B cell (primary cell): ENCODE measurements around the gene SPATA12. TPM values are rescaled to one million over a fixed set of nuclear protein-coding genes. Genes with fewer than 3 reads are reported as not detected.

Source experiments
- ATAC-seq: fragments of 200-7000 bp; cut with Tn5 transposase; one replicate; pipeline ENCODE4 v1.10.0; 2021; ENCODE audit warnings: low read depth, mild to moderate bottlenecking, moderate number of reproducible peaks, moderate library complexity
- CTCF ChIA-PET: fragments of 350-600 bp; sonication (Branson Sonifier 250); formaldehyde crosslinking; loops from one replicate; lab custom pipeline; 2021; ENCODE audit warnings: antibody characterized with exemption, inconsistent platforms; lab: Charles Lee
- POLR2A ChIA-PET: fragments of 350-600 bp; sonication (Branson Sonifier 250); formaldehyde crosslinking; loops from one replicate; lab custom pipeline; 2021; ENCODE audit warnings: antibody characterized with exemption; lab: Charles Lee
- DNase-seq: peaks from one replicate; pipeline ENCODE4 v3.0.0; 2013
- H2AFZ ChIP-seq: 2 replicates; pipeline ENCODE4 v1.6.1; 2012; ENCODE audit warnings: mild to moderate bottlenecking, low read depth, low read length; ENCODE audit not compliant: insufficient read depth, poor library complexity, severe bottlenecking
- H3K27ac ChIP-seq, 2 donors: 1 replicate in 1 of 2; 2 replicates in 1 of 2; pipeline ENCODE4 v1.5.1; 2012 to 2013; ENCODE audit warnings: low read length in 2 of 2, mild to moderate bottlenecking in 2 of 2, moderate library complexity in 1 of 2
- H3K27me3 ChIP-seq, 4 experiments: fragments of 200-600 bp in 1 of 4; sonication (generic) in 1 of 4; replicated peaks in 1 of 4; 1 replicate in 2 of 4; 2 replicates in 2 of 4; pipeline versions ENCODE4 v1.6.1 to v1.7.0; 2013 to 2016; ENCODE audit warnings: low read length in 3 of 4, mild to moderate bottlenecking in 2 of 4, mixed read lengths in 1 of 4, moderate library complexity in 1 of 4; ENCODE audit not compliant: insufficient read depth in 4 of 4, control insufficient read depth in 3 of 4; ENCODE audit errors: control extremely low read depth in 1 of 4
- H3K36me3 ChIP-seq, 2 experiments: replicated peaks in 1 of 2; 1 replicate in 1 of 2; 2 replicates in 1 of 2; pipeline versions ENCODE4 v1.6.1 to v1.7.1; 2013; ENCODE audit warnings: low read length in 1 of 2; ENCODE audit not compliant: insufficient read depth in 2 of 2, control insufficient read depth in 1 of 2; ENCODE audit errors: control extremely low read depth in 1 of 2, extremely low read depth in 1 of 2
- H3K4me1 ChIP-seq, 2 donors: fragments of 200-600 bp in 1 of 2; sonication (generic) in 1 of 2; 1 replicate in 1 of 2; 2 replicates in 1 of 2; pipeline versions ENCODE4 v1.5.1 to v1.6.1; 2013 to 2017; ENCODE audit warnings: low read length in 2 of 2; ENCODE audit not compliant: control insufficient read depth in 2 of 2, insufficient read depth in 2 of 2
- H3K4me2 ChIP-seq: replicated peaks from 2 replicates; pipeline ENCODE3; 2012; ENCODE audit warnings: mild to moderate bottlenecking, low read depth, low read length; ENCODE audit not compliant: poor library complexity, severe bottlenecking
- H3K4me3 ChIP-seq, 5 experiments: fragments of 200-600 bp in 1 of 5; sonication (generic) in 1 of 5; 1 replicate in 3 of 5; 2 replicates in 2 of 5; pipeline versions ENCODE4 v1.5.1 to v1.7.0; 2011 to 2016; ENCODE audit warnings: low read length in 4 of 5, mild to moderate bottlenecking in 4 of 5, low read depth in 2 of 5, control low read depth in 1 of 5, moderate library complexity in 1 of 5; ENCODE audit not compliant: insufficient read depth in 1 of 5; ENCODE audit errors: control extremely low read depth in 1 of 5, extremely low read depth in 1 of 5
- H3K79me2 ChIP-seq: fragments of 200-600 bp; sonication (generic); one replicate; pipeline ENCODE4 v1.6.0; 2016; ENCODE audit warnings: low read length; ENCODE audit not compliant: control insufficient read depth, insufficient read depth
- H3K9ac ChIP-seq: fragments of 200-600 bp; sonication (generic); 2 replicates; pipeline ENCODE4 v1.6.1; 2017; ENCODE audit warnings: mild to moderate bottlenecking, low read length, moderate library complexity
- H3K9me3 ChIP-seq, 3 donors: one replicate each; pipeline versions ENCODE4 v1.6.1 to v1.7.1; 2013; ENCODE audit warnings: low read length in 2 of 3; ENCODE audit not compliant: control insufficient read depth in 2 of 3, insufficient read depth in 1 of 3; ENCODE audit errors: control extremely low read depth in 1 of 3
- H4K20me1 ChIP-seq: 2 replicates; pipeline ENCODE4 v1.6.0; 2012; ENCODE audit warnings: mild to moderate bottlenecking, low read length; ENCODE audit not compliant: insufficient read depth, control insufficient read depth, poor library complexity, severe bottlenecking
- H3K27ac Mint-ChIP-seq: one replicate; pipeline ENCODE4 v1.8.0; 2021; ENCODE audit warnings: mixed read lengths
- H3K27me3 Mint-ChIP-seq: one replicate; pipeline ENCODE4 v1.8.0; 2021; ENCODE audit warnings: mixed read lengths
- H3K4me1 Mint-ChIP-seq: one replicate; pipeline ENCODE4 v1.8.0; 2021; ENCODE audit warnings: mixed read lengths
- H3K4me3 Mint-ChIP-seq: one replicate; pipeline ENCODE4 v1.8.0; 2021; ENCODE audit warnings: mixed read lengths
- H3K9me3 Mint-ChIP-seq: one replicate; pipeline ENCODE4 v1.8.0; 2022; ENCODE audit warnings: mixed read lengths; ENCODE audit not compliant: insufficient read depth
- EZH2 ChIP-seq: IDR thresholded peaks from 2 replicates; pipeline ENCODE4 v1.6.1; 2012; ENCODE audit warnings: borderline replicate concordance, low read depth, mild to moderate bottlenecking, moderate library complexity, low read length; ENCODE audit not compliant: insufficient read depth, poor library complexity, severe bottlenecking
- WGBS: methylation state at CpG from one replicate; pipeline ENCODE4 v1.1.5; 2013; ENCODE audit warnings: missing lambda C conversion rate; ENCODE audit not compliant: insufficient coverage; 5-methylcytosine and 5-hydroxymethylcytosine counted together
- intact Hi-C: fragments of 100-400 bp; cut with micrococcal nuclease; formaldehyde crosslinking; loops from one replicate; pipeline ENCODE4 v1.10.0; 2022
- polyA plus RNA-seq: library from polyadenylated mRNA; depleted of rRNA; stranded (reverse); fragments of >200 nt; gene quantifications from 2 replicates; pipeline ENCODE4 v1.2.3, GENCODE V29; 2012
- total RNA-seq, 2 donors: library from RNA; stranded (reverse); fragments of 120-200 nt in 1 of 2; gene quantifications; 1 replicate in 1 of 2; 2 replicates in 1 of 2; pipeline versions ENCODE4 v1.2.3 to v1.2.4, GENCODE V29; 2013 to 2022
- TF ChIP-seq, protein P1 (sequence below): fragments of 200-600 bp; IDR thresholded peaks from one replicate; pipeline ENCODE4 v1.8.0; 2022; ENCODE audit warnings: antibody characterized with exemption, mild to moderate bottlenecking

The SPATA12 gene
- total and polyA plus RNA-seq, 2 donors (not counting 1 experiment from before 2014, with no cell fraction given), result not detected

DNA sequence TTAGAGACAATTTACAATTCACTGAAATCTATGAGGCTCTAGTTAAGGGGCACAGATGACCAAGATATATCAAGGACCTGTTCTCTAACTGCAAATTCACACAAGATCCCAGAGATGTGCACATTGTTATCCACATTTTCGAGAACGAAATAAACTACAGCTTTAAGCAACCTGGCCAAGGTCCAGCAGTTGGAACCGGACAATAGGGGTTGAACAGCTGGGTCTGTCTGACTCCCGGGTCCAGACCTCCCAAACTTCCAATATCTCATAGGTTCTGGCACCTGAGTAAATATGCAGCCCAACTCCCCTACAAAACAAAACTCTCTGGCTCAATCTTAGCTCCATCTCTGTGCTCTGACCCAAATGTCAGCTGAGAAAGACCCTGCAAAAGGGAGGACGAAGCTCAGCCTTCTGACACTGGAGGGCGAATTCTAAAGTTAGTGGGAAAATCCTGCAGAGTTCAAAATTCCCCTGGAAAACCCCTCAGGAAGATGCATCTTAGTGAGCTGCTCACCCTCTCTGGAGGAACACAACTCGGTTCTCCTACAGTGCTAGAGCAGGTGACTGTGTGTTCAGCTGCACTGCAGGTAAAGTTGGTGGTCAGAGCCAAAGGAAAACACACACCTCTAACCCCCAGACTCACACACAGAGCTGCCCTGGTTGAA, 14.2 kb upstream of the SPATA12 start:
- CTCF ChIA-PET, result interaction anchor here (1.4 to 1.6 kb wide), 2 partner anchors 54 to 58 kb away, joined by 3 to 4 read pairs; no protein-coding TSS in a partner anchor
- Histone ChIP-seq H3K4me1 (no peaks in the 10 kb centered on the region), H3K9me3 (no peaks in the 10 kb centered on the region), H3K9ac (no peak overlapping the region), H3K27me3 (no peaks in the 10 kb centered on the region), H3K79me2 (no peaks in the 10 kb centered on the region), H3K27ac (no peak overlapping the region), H3K36me3 (no peaks in the 10 kb centered on the region), H2AFZ (no peak overlapping the region), H3K4me2 (no peak overlapping the region), H3K4me3 (no peak overlapping the region), H4K20me1 (no peaks in the 10 kb centered on the region)
- Mint-ChIP-seq H3K9me3 (no peaks in the 10 kb centered on the region), H3K4me3 (no peak overlapping the region), H3K27ac (no peak overlapping the region), H3K4me1 (peaks cover 7% of the 10 kb centered on the region), H3K27me3 (peaks cover 28% of the 10 kb centered on the region)
- 78% methylated on average over 7 of the region's 7 CpGs for WGBS
- DNase-seq, result no peak
- no peak for ATAC-seq
- POLR2A ChIA-PET, result no interaction called here
- TF ChIP-seq, protein P1, sequence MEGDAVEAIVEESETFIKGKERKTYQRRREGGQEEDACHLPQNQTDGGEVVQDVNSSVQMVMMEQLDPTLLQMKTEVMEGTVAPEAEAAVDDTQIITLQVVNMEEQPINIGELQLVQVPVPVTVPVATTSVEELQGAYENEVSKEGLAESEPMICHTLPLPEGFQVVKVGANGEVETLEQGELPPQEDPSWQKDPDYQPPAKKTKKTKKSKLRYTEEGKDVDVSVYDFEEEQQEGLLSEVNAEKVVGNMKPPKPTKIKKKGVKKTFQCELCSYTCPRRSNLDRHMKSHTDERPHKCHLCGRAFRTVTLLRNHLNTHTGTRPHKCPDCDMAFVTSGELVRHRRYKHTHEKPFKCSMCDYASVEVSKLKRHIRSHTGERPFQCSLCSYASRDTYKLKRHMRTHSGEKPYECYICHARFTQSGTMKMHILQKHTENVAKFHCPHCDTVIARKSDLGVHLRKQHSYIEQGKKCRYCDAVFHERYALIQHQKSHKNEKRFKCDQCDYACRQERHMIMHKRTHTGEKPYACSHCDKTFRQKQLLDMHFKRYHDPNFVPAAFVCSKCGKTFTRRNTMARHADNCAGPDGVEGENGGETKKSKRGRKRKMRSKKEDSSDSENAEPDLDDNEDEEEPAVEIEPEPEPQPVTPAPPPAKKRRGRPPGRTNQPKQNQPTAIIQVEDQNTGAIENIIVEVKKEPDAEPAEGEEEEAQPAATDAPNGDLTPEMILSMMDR, result no peak
- TF ChIP-seq EZH2, result no peak
- intact Hi-C loops, result no loop called here

DNA sequence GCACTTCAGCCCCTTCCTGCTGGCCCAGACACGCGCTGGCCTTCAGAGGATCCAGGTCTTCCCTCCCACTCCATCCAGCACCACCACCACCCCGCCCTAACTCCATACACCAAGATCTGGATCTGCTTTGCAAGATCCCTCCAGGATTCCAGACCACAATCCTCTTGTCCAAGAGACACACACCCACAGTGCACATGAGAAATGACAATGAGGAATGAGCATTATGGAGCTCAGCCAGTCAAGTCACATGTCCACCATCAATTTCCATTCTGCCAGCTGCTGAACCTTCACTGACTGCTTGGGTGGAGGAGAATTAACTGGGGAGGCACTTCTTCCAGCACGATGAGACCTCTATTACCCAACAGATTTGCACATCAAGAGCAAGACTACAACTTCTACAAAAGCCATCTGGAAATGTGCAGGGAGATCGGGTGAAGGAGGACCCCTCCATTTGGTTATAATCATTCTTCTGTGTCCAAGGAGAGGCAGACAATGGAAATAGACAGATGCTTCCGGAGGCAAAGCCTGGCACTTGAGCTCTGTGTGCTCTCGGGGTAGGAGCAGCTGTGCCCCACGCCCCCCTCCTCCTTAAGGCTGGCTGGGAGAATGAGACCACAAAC, 12.3 kb upstream of the SPATA12 start:
- Histone ChIP-seq H3K27ac (no peak overlapping the region), H3K4me3 (no peak overlapping the region), H3K27me3 (no peaks in the 10 kb centered on the region), H4K20me1 (no peaks in the 10 kb centered on the region), H3K36me3 (no peaks in the 10 kb centered on the region), H3K79me2 (no peaks in the 10 kb centered on the region), H3K4me1 (no peaks in the 10 kb centered on the region), H3K9ac (no peak overlapping the region), H3K9me3 (no peaks in the 10 kb centered on the region), H2AFZ (no peak overlapping the region), H3K4me2 (no peak overlapping the region)
- Mint-ChIP-seq H3K9me3 (no peaks in the 10 kb centered on the region), H3K27ac (no peak overlapping the region), H3K27me3 (peaks cover 22% of the 10 kb centered on the region), H3K4me1 (peaks cover 7% of the 10 kb centered on the region), H3K4me3 (no peak overlapping the region)
- CTCF ChIA-PET, result interaction anchor here (0.7 to 1.6 kb wide), 3 partner anchors 36 to 60 kb away, joined by 3 read pairs; no protein-coding TSS in a partner anchor
- POLR2A ChIA-PET, result no interaction called here
- DNase-seq (no peak), ATAC-seq (no peak)
- TF ChIP-seq, protein P1, result no peak
- TF ChIP-seq EZH2, result no peak
- intact Hi-C loops, result no loop called here
- WGBS, result 60% methylated on average over 6 of the region's 8 CpGs
